ENCODE measurements around the gene LDB2.

Gene LDB2

GRCh38 chr4:16685536-16685935 is 212.9 kb downstream of the LDB2 start:
- no peak for DNase-seq (ENCODE audit: low read depth in 2 of 2)

GRCh38 chr4:16684935-16685334 is 213.5 kb downstream of the LDB2 start:
- DNase-seq (ENCODE audit: low read depth in 2 of 2) = no peak

GRCh38 chr4:16684097-16684496 is 214.3 kb downstream of the LDB2 start:
- no peak for DNase-seq (ENCODE audit: low read depth in 2 of 2)

GRCh38 chr4:16682975-16683374 is 215.5 kb downstream of the LDB2 start:
- DNase-seq (ENCODE audit: low read depth in 2 of 2) = no peak

GRCh38 chr4:16677001-16677944 is 221.2 kb downstream of the LDB2 start:
- DNase-seq (ENCODE audit: low read depth in 2 of 2) = no peak

- no peak for DNase-seq (ENCODE audit: low read depth in 2 of 2)
These were observed 222.1 kb downstream of the LDB2 start for GRCh38 chr4:16676230-16676770.

- no peak for DNase-seq (ENCODE audit: low read depth in 2 of 2)
These were observed 224.4 kb downstream of the LDB2 start for GRCh38 chr4:16674082-16674481.

GRCh38 chr4:16672421-16672820 is 226.0 kb downstream of the LDB2 start:
- no peak for DNase-seq (ENCODE audit: low read depth in 2 of 2)

- DNase-seq (ENCODE audit: low read depth in 2 of 2) = no peak
These were observed 226.7 kb downstream of the LDB2 start for GRCh38 chr4:16671741-16672140.

- no peak for DNase-seq (ENCODE audit: low read depth in 2 of 2)
These were observed 227.7 kb downstream of the LDB2 start for GRCh38 chr4:16670727-16671126.

GRCh38 chr4:16669036-16669435 is 229.4 kb downstream of the LDB2 start:
- no peak for DNase-seq (ENCODE audit: low read depth in 2 of 2)

- no peak for DNase-seq (ENCODE audit: low read depth in 2 of 2)
These were observed 230.0 kb downstream of the LDB2 start for GRCh38 chr4:16668488-16668887.

GRCh38 chr4:16667464-16667863 is 231.0 kb downstream of the LDB2 start:
- DNase-seq (ENCODE audit: low read depth in 2 of 2) = no peak

GRCh38 chr4:16665942-16666551 is 232.4 kb downstream of the LDB2 start:
- no peak for DNase-seq (ENCODE audit: low read depth in 2 of 2)

- DNase-seq (ENCODE audit: low read depth in 2 of 2) = no peak
These were observed 234.7 kb downstream of the LDB2 start for GRCh38 chr4:16663732-16664131.

GRCh38 chr4:16663307-16663706 is 235.1 kb downstream of the LDB2 start:
- no peak for DNase-seq (ENCODE audit: low read depth in 2 of 2)

- DNase-seq (ENCODE audit: low read depth in 2 of 2) = no peak
These were observed 236.6 kb downstream of the LDB2 start for GRCh38 chr4:16661813-16662212.

GRCh38 chr4:16660656-16661055 is 237.8 kb downstream of the LDB2 start:
- DNase-seq (ENCODE audit: low read depth in 2 of 2) = no peak

- DNase-seq (ENCODE audit: low read depth in 2 of 2) = no peak
These were observed 238.8 kb downstream of the LDB2 start for GRCh38 chr4:16659694-16660093.

GRCh38 chr4:16659079-16659478 is 239.4 kb downstream of the LDB2 start:
- no peak for DNase-seq (ENCODE audit: low read depth in 2 of 2)

GRCh38 chr4:16658183-16658582 is 240.3 kb downstream of the LDB2 start:
- DNase-seq (ENCODE audit: low read depth in 2 of 2) = no peak

- DNase-seq (ENCODE audit: low read depth in 2 of 2) = no peak
These were observed 243.3 kb downstream of the LDB2 start for GRCh38 chr4:16655111-16655510.

- DNase-seq (ENCODE audit: low read depth in 2 of 2) = no peak
These were observed 245.6 kb downstream of the LDB2 start for GRCh38 chr4:16652732-16653305.
